C4-2B (cell line): Measurements from ENCODE around the gene PTCH2.

Source experiments
- H3K27ac ChIP-seq: fragments of 450-650 bp; 2 replicates; pipeline ENCODE4 v1.5.1; 2017
- CTCF ChIP-seq: fragments of 450-650 bp; conservative IDR thresholded peaks from 2 replicates; pipeline ENCODE4 v1.5.1; 2017; ENCODE audit warnings: mild to moderate bottlenecking
- ZFX ChIP-seq: fragments of 450-650 bp; IDR thresholded peaks from 2 replicates; pipeline ENCODE4 v1.6.1; 2017

Gene PTCH2

GRCh38 chr1:44822981-44823451 lies 20.0 kb downstream of the PTCH2 start:
- TF ChIP-seq ZFX (no peak), CTCF (no peak)

GRCh38 chr1:44822131-44822701 lies 20.8 kb downstream of the PTCH2 start:
- no peak overlapping the region for H3K27ac ChIP-seq
- TF ChIP-seq ZFX (no peak), CTCF (no peak)

More at GRCh38 chr1:44822981-44823451, 20.0 kb downstream of the PTCH2 start:
- no peak overlapping the region for H3K27ac ChIP-seq

GRCh38 chr1:44821240-44821715 lies 21.8 kb downstream of the PTCH2 start:
- no peak overlapping the region for H3K27ac ChIP-seq
- TF ChIP-seq CTCF = no peak
- TF ChIP-seq ZFX = no peak

- TF ChIP-seq ZFX = no peak
- no peak for TF ChIP-seq CTCF
- peak overlapping the region; percentile 94 for H3K27ac ChIP-seq
These were observed 22.5 kb downstream of the PTCH2 start for GRCh38 chr1:44820328-44821239.

- no peak for TF ChIP-seq ZFX
- no peak for TF ChIP-seq CTCF
- H3K27ac ChIP-seq = peak overlapping the region; percentile 94
These were observed 23.3 kb downstream of the PTCH2 start for GRCh38 chr1:44819608-44820327.

GRCh38 chr1:44819196-44819607 lies 23.9 kb downstream of the PTCH2 start:
- TF ChIP-seq ZFX = no peak
- TF ChIP-seq CTCF = no peak
- peak overlapping the region; percentile 94 for H3K27ac ChIP-seq
